ENCODE results near the gene CHAF1B.

CHAF1B gene

GRCh38 chr21:36425286-36425685 is 40.1 kb downstream of the CHAF1B start:
- H3K4me3 ChIP-seq (ENCODE audit: low read length), result no peak overlapping the region
- TF ChIP-seq CTCF (conservative IDR thresholded peaks at IDR 0.05; ENCODE audit: low read depth, low read length), result no peak
- no peak for DNase-seq (ENCODE audit: low read depth)

GRCh38 chr21:36427502-36427901 is 42.3 kb downstream of the CHAF1B start:
- no peak for TF ChIP-seq CTCF (conservative IDR thresholded peaks at IDR 0.05; ENCODE audit: low read depth, low read length)
- no peak overlapping the region for H3K4me3 ChIP-seq (ENCODE audit: low read length)
- no peak for DNase-seq (ENCODE audit: low read depth)

- no peak for DNase-seq (ENCODE audit: low read depth)
- H3K4me3 ChIP-seq (ENCODE audit: low read length), result no peak overlapping the region
- no peak for TF ChIP-seq CTCF (conservative IDR thresholded peaks at IDR 0.05; ENCODE audit: low read depth, low read length)
Observed at GRCh38 chr21:36428761-36429432, 43.7 kb downstream of the CHAF1B start.

GRCh38 chr21:36429947-36430546 is 44.9 kb downstream of the CHAF1B start:
- no peak for TF ChIP-seq CTCF (conservative IDR thresholded peaks at IDR 0.05; ENCODE audit: low read depth, low read length)
- DNase-seq (ENCODE audit: low read depth), result peak; percentile 99
- peak overlapping the region; percentile 37 for H3K4me3 ChIP-seq (ENCODE audit: low read length)

- TF ChIP-seq CTCF (conservative IDR thresholded peaks at IDR 0.05; ENCODE audit: low read depth, low read length), result no peak
- H3K4me3 ChIP-seq (ENCODE audit: low read length), result peak overlapping the region; percentile 37
- no peak for DNase-seq (ENCODE audit: low read depth)
Observed at GRCh38 chr21:36430841-36431240, 45.6 kb downstream of the CHAF1B start.

- no peak overlapping the region for H3K4me3 ChIP-seq (ENCODE audit: low read length)
- DNase-seq (ENCODE audit: low read depth), result no peak
- no peak for TF ChIP-seq CTCF (conservative IDR thresholded peaks at IDR 0.05; ENCODE audit: low read depth, low read length)
Observed at GRCh38 chr21:36431252-36431651, 46.1 kb downstream of the CHAF1B start.
